Upper lobe of left lung (tissue), 6 donors: ENCODE results near the gene SYNJ2. TPM values are rescaled to one million over a fixed set of nuclear protein-coding genes. Genes with fewer than 3 reads are reported as not detected.

Experiments used
- ATAC-seq, 2 donors: fragments of 200-7000 bp; cut with Tn5 transposase; one replicate each; pipeline ENCODE4 v1.9.1; 2022; ENCODE audit warnings: mild to moderate bottlenecking in 2 of 2, moderate library complexity in 2 of 2; ENCODE audit not compliant: low FRiP score in 2 of 2
- DNase-seq, 2 donors: peaks; one replicate each; pipeline ENCODE4 v3.0.0-alpha.2; 2019 to 2020
- H3K27ac ChIP-seq, 4 donors: fragments of 200-600 bp; sonication (generic); one replicate each; pipeline ENCODE4 v1.5.1; 2016 to 2019
- H3K27me3 ChIP-seq, 4 donors: fragments of 200-600 bp; sonication (generic); one replicate each; pipeline ENCODE4 v1.5.1; 2017 to 2019
- H3K36me3 ChIP-seq, 4 donors: fragments of 200-600 bp; sonication (generic); one replicate each; pipeline ENCODE4 v1.5.1; 2016 to 2019
- H3K4me1 ChIP-seq, 4 donors: fragments of 200-600 bp; sonication (generic); one replicate each; pipeline ENCODE4 v1.5.1; 2018 to 2019
- H3K4me3 ChIP-seq, 4 donors: fragments of 200-600 bp; sonication (generic); one replicate each; pipeline ENCODE4 v1.5.1; 2017 to 2019; ENCODE audit warnings: mild to moderate bottlenecking in 2 of 4, moderate library complexity in 1 of 4
- H3K9me3 ChIP-seq, 4 donors: fragments of 200-600 bp; sonication (generic); one replicate each; pipeline ENCODE4 v1.5.1; 2018 to 2019
- CTCF ChIP-seq, 6 experiments: fragments of 450-650 bp in 4 of 6; fragments of 200-600 bp in 2 of 6; sonication (generic) in 2 of 6; IDR thresholded peaks; one replicate each; pipeline ENCODE4 v1.5.1; 2016 to 2019; ENCODE audit warnings: antibody characterized with exemption in 6 of 6
- EP300 ChIP-seq, 4 donors: sonication (generic); formaldehyde crosslinking; IDR thresholded peaks; one replicate each; pipeline ENCODE4 v1.5.1; 2017; ENCODE audit warnings: antibody characterized with exemption in 4 of 4, control low read depth in 2 of 4
- POLR2A ChIP-seq, 4 donors: fragments of 450-650 bp; IDR thresholded peaks; one replicate each; pipeline ENCODE4 v1.5.1; 2016 to 2017; ENCODE audit warnings: antibody characterized with exemption in 4 of 4, mild to moderate bottlenecking in 2 of 4
- POLR2AphosphoS5 ChIP-seq, 2 donors: sonication (generic); formaldehyde crosslinking; IDR thresholded peaks; one replicate each; pipeline ENCODE4 v1.5.1; 2017; ENCODE audit warnings: antibody characterized with exemption in 2 of 2
- WGBS, 2 donors: methylation state at CpG; one replicate each; pipeline ENCODE4 v1.1.5; 2017 to 2018; 5-methylcytosine and 5-hydroxymethylcytosine counted together
- total RNA-seq, 6 donors: library from RNA; depleted of rRNA in 4 of 6; stranded (reverse); fragments of >200 nt in 4 of 6; gene quantifications; one replicate each; pipeline versions ENCODE4 v1.1.0 to v1.2.1, GENCODE V29; 2016 to 2021
- donor health status: DM: no; HTN: no; CAD: no; lungs with moderate emphysema.
- donor health status: DM: no; HTN: yes; CAD: no; lungs with severe emphysema.

Gene SYNJ2
- total RNA-seq, 6 donors from 2014 or later, result 3.0 to 7.7 (median 4.2) TPM

- H3K27ac ChIP-seq, result no peak overlapping the region
- no peaks in the 10 kb centered on the region for H3K27me3 ChIP-seq
- H3K9me3 ChIP-seq, result no peaks in the 10 kb centered on the region
- TF ChIP-seq CTCF (IDR thresholded peaks at IDR 0.05) (no peak), EP300 (IDR thresholded peaks at IDR 0.05) (no peak), POLR2A (IDR thresholded peaks at IDR 0.05) (no peak), POLR2AphosphoS5 (IDR thresholded peaks at IDR 0.05) (no peak)
- peaks cover 17 to 22% (median 19%) of the 10 kb centered on the region in 4 donors for H3K4me1 ChIP-seq
- H3K36me3 ChIP-seq, result no peaks in the 10 kb centered on the region
- DNase-seq, result no peak
- no peak overlapping the region for H3K4me3 ChIP-seq
- no peak for ATAC-seq
- 94 to 95% methylated on average over 7 to 9 of the region's 9 CpGs for WGBS, 2 donors
These were observed 74.7 kb downstream of the SYNJ2 start for GRCh38 chr6:158056355-158056754.

- no peaks in the 10 kb centered on the region for H3K36me3 ChIP-seq
- no peaks in the 10 kb centered on the region for H3K27me3 ChIP-seq
- H3K4me3 ChIP-seq, result no peak overlapping the region
- H3K4me1 ChIP-seq, result peaks cover 17 to 22% (median 19%) of the 10 kb centered on the region in 4 donors
- TF ChIP-seq EP300 (IDR thresholded peaks at IDR 0.05), result no peak
- TF ChIP-seq POLR2A (IDR thresholded peaks at IDR 0.05), result no peak
- TF ChIP-seq CTCF (IDR thresholded peaks at IDR 0.05), result no peak
- no peak for TF ChIP-seq POLR2AphosphoS5 (IDR thresholded peaks at IDR 0.05)
- H3K27ac ChIP-seq, result no peak overlapping the region
- WGBS, 2 donors, result 95 to 96% methylated on average over 4 to 9 of the region's 9 CpGs
- DNase-seq, result no peak
- no peak for ATAC-seq
- H3K9me3 ChIP-seq, result no peaks in the 10 kb centered on the region
These were observed 75.1 kb downstream of the SYNJ2 start for GRCh38 chr6:158056804-158057203.

- DNase-seq (no peak), ATAC-seq (peak in 1 of 2 donors; percentile 83)
- Histone ChIP-seq H3K27ac (peak overlapping the region in 1 of 4 donors; percentile 26), H3K4me3 (no peak overlapping the region), H3K9me3 (no peaks in the 10 kb centered on the region), H3K36me3 (no peaks in the 10 kb centered on the region), H3K4me1 (peaks cover 17 to 22% (median 19%) of the 10 kb centered on the region in 4 donors), H3K27me3 (no peaks in the 10 kb centered on the region)
- TF ChIP-seq POLR2A (IDR thresholded peaks at IDR 0.05), result no peak
- no peak for TF ChIP-seq CTCF (IDR thresholded peaks at IDR 0.05)
- no peak for TF ChIP-seq EP300 (IDR thresholded peaks at IDR 0.05)
- TF ChIP-seq POLR2AphosphoS5 (IDR thresholded peaks at IDR 0.05), result no peak
- WGBS, 2 donors, result 82 to 83% methylated on average over 20 to 21 of the region's 21 CpGs
These were observed 75.7 kb downstream of the SYNJ2 start for GRCh38 chr6:158057213-158057987.

- ATAC-seq (no peak), DNase-seq (no peak)
- Histone ChIP-seq H3K27me3 (no peaks in the 10 kb centered on the region), H3K4me1 (peaks cover 17 to 22% (median 19%) of the 10 kb centered on the region in 4 donors), H3K4me3 (no peak overlapping the region), H3K36me3 (no peaks in the 10 kb centered on the region), H3K9me3 (no peaks in the 10 kb centered on the region), H3K27ac (no peak overlapping the region)
- WGBS, 2 donors, result 0% methylated on average over 1 of the region's 1 CpG
- TF ChIP-seq POLR2AphosphoS5 (IDR thresholded peaks at IDR 0.05) (no peak), POLR2A (IDR thresholded peaks at IDR 0.05) (no peak), CTCF (IDR thresholded peaks at IDR 0.05) (no peak), EP300 (IDR thresholded peaks at IDR 0.05) (no peak)
These were observed 76.5 kb downstream of the SYNJ2 start for GRCh38 chr6:158058171-158058651.
